22Rv1 (cell line): ENCODE results near the gene CLIP1.

Experiments used
- H3K27ac ChIP-seq: fragments of 450-650 bp; 2 replicates; pipeline ENCODE4 v1.5.1; 2017
- ZFX ChIP-seq: fragments of 450-650 bp; IDR thresholded peaks from 2 replicates; pipeline ENCODE4 v1.6.1; 2017; ENCODE audit warnings: antibody characterized with exemption, borderline replicate concordance
- TF ChIP-seq, protein P1 (sequence below): fragments of 450-650 bp; IDR thresholded peaks from 2 replicates; pipeline ENCODE4 v1.5.1; 2017; ENCODE audit warnings: mild to moderate bottlenecking

The CLIP1 gene

DNA sequence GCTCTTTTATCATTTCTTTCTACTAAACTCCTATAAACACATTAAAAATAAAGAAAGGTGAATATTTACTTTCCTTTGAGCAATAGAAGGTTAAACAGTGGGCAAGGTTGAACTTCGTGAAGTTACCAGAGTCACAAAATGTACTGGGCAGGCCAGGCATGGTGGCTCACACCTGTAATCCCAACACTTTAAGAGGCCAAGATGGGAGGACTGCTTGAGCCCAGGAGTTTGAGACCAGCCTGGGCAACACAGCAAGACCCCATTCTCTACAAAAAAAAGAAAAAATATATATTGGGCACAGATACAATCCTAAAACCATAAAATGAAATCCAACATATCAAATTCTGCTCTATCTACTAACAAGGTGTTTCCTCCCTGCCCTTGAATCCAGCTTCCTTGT lies 95.5 kb downstream of the CLIP1 start:
- H3K27ac ChIP-seq = no peak overlapping the region
- TF ChIP-seq, protein P1, sequence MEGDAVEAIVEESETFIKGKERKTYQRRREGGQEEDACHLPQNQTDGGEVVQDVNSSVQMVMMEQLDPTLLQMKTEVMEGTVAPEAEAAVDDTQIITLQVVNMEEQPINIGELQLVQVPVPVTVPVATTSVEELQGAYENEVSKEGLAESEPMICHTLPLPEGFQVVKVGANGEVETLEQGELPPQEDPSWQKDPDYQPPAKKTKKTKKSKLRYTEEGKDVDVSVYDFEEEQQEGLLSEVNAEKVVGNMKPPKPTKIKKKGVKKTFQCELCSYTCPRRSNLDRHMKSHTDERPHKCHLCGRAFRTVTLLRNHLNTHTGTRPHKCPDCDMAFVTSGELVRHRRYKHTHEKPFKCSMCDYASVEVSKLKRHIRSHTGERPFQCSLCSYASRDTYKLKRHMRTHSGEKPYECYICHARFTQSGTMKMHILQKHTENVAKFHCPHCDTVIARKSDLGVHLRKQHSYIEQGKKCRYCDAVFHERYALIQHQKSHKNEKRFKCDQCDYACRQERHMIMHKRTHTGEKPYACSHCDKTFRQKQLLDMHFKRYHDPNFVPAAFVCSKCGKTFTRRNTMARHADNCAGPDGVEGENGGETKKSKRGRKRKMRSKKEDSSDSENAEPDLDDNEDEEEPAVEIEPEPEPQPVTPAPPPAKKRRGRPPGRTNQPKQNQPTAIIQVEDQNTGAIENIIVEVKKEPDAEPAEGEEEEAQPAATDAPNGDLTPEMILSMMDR = no peak
- TF ChIP-seq ZFX = no peak

DNA sequence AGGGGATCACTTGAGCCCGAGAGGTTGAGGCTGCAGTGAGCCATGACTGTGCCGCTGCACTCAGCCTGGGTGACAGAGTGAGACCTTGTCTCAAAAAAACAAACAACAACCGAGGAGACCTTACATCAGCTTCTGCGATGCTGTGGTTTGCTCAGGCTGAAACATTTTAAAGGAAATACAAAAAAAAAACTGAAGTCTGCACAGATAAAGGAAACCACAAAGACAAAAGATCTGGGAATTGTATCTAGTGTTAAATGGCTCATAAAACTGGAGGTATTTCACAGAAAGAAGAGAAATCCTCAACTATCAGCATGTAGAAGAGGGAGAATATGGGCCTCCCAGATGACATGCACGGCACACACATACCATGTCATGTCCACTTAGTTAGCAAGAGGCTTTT lies 95.9 kb downstream of the CLIP1 start:
- TF ChIP-seq, protein P1 = no peak
- H3K27ac ChIP-seq = no peak overlapping the region

DNA sequence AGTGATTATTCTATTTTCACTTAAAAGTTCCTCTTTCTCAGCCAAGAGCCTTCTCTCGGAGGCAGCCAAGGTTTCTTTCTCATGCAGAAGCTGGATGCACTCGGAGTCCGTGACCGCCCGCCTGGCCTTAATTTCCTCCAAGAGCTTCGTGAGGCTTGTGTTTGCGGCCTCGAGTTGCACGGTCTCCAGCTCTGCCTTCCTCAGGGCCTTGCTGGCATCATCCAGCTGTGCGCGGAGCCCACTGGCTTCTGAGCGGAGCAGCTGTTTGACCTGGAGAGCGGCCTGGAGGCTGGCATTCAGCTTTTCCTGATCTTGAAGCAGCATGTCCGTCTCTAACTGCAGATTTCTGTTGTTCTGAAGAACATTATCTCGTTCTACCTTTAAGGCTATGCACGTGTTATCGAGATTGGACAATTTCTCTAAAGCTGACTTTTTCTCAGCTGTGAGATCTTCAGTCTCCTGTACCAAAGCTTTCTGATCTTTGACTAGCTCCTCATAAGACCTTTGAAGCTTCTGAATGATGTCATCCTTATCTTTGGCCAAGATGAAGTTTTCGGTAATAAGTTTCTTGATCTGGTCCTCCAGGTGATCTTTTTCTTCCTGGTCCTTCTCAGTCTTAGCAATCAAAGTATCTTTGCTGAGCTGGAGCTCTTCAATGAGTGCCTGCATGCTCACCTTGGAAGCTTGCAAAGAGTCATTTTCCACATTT lies 99.0 kb downstream of the CLIP1 start:
- no peak for TF ChIP-seq ZFX
- TF ChIP-seq, protein P1 = no peak

DNA sequence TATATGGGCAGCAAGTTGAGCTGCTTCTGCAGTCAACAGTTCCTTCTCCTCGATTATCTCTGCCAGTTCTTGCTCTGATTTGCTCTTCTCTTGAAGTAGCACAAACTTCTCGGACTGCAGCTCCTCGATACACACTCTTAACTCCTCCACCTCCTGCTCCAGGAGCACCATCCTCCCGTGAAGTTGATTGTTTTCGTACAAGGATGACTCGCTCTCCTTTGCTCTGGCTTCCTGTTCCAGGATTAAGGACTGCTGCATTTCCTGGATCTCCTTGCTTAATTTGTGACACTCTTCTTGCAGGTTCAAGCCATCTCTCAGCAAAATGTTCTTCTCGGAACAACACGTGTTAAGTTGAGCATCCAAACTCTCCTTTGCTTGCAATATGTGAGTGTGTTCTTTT lies 100.0 kb downstream of the CLIP1 start:
- TF ChIP-seq, protein P1 = no peak
- no peak for TF ChIP-seq ZFX
- no peak overlapping the region for H3K27ac ChIP-seq

More for the DNA sequence above, 99.0 kb downstream of the CLIP1 start:
- H3K27ac ChIP-seq = no peak overlapping the region

DNA sequence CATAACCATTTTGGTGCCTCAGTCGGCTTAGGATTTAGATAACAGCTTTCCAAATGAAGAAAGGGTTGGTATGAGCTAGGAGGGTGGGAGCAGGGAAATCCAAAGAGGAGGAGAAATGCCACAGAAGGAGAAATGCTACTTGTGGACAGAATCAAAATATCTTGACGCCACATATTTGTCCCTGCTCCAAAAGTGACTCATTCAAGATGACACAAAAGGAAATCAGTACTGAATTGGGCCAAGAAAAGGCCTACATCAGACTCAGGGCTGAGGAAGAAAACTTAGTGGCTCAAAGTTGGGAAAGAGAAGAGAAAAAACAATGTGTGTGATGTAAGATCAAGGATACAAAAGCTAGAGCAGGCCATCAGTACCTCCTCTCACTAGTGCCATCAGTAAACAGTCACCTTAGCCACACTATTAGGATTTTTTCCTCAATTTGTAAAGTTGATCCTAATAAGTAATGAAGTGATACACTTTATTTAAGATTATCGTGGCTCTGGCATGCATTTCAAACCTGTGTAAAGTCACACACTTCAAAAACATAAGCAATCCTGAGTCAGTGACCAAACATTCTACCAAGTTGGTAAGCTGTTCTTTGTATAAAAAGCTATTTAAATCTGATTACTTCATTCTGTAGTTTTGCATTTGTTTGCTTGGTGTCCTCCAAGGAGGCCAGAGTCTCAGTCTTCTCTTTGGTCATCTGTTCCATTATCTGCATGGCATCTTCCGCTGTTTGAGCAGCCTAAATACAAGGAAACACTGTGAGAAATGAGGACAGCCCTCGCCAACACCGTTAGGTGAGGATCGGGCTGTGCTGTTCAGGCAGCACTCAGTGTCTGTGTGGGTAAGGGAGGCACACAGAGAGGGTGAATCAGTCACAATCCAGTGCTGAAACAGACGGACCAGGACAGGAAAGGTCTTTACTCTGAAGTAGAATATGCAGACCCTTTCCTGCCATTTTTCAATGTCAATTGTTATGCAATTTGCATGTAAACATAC lies 103.6 kb downstream of the CLIP1 start:
- TF ChIP-seq, protein P1 = no peak
- TF ChIP-seq ZFX = no peak
- no peak overlapping the region for H3K27ac ChIP-seq

DNA sequence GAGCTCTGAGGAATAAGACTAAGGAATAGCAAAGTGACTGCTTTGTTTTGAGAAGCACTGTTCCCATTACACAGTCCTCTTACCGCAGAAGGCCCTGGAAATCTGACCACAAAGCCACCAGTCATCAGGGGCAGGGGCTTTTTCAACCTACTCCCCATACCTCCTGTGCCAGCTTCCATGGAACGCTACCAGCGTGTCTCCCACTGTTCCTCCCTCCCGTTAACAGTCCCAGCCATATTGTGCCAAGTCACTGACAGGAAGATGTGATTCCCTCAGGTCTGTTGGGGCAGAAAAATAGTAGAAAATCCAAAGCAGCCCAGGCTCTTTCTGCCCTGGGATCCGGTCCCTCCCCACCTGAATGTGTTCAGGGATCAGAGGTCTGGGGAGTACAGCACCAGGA lies 109.5 kb downstream of the CLIP1 start:
- TF ChIP-seq, protein P1 = no peak
- no peak for TF ChIP-seq ZFX
- H3K27ac ChIP-seq = no peak overlapping the region

DNA sequence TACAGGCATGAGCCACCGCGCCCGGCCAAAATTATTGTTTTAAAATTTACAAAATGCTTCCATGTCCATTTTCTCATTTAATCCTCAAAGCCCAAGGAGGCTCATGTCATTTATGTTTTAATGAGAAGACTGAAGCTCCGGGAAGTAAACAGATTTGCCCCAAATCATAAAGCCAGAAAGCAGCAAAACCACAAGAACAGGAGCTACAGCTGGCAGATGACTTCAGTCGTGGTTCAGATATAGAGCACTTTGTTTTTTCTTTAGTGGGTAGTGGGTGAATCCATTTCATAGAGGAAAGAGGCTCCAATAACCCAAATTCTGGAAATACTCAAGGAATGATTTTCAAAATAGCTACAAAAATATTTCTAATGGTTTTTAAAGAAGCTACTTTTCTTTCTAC lies 110.8 kb downstream of the CLIP1 start:
- TF ChIP-seq, protein P1 = no peak
- no peak overlapping the region for H3K27ac ChIP-seq
